Hematopoietic multipotent progenitor cell treated with erythropoietin and hydrocortisone succinate and interleukin-3 and kit ligand, for 17 days (in vitro differentiated cells): ENCODE measurements around the gene MMS22L.

ENCODE experiments used
- DNase-seq: peaks from one replicate; pipeline ENCODE4 v3.0.0-alpha.2; 2015; ENCODE audit warnings: low spot score

The MMS22L gene

GRCh38 chr6:97282726-97283617 is at the start of gene MMS22L:
Gene MMS22L (minus strand): TSS chr6:97283216. CDS start chr6:97282477, 739 bp downstream.
- peak; percentile 92 for DNase-seq

- DNase-seq, result no peak
These were observed 39.8 kb upstream of the MMS22L start for GRCh38 chr6:97322811-97323210.

- no peak for DNase-seq
These were observed 39.2 kb upstream of the MMS22L start for GRCh38 chr6:97322226-97322625.

DNA sequence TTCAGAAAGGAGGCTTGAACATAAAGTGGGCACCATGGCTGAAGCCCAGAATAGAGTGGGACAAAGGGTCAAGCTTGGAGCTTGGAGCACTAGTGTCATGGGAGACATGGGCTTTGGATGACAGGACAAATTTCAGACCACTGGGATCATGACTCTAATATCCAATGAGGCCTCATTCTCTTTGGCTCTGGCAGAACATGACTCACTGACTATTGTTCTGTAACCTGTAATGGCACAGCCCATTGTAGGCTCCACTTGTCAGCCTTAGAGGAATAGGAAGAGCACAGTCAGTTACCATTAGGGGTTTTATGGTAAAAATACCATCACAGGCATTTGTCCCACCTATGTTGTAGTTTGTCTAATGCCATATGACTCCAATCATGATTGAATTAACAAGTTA is 34.0 kb upstream of the MMS22L start:
- no peak for DNase-seq

- no peak for DNase-seq
These were observed 29.2 kb upstream of the MMS22L start for GRCh38 chr6:97312241-97312640.

DNA sequence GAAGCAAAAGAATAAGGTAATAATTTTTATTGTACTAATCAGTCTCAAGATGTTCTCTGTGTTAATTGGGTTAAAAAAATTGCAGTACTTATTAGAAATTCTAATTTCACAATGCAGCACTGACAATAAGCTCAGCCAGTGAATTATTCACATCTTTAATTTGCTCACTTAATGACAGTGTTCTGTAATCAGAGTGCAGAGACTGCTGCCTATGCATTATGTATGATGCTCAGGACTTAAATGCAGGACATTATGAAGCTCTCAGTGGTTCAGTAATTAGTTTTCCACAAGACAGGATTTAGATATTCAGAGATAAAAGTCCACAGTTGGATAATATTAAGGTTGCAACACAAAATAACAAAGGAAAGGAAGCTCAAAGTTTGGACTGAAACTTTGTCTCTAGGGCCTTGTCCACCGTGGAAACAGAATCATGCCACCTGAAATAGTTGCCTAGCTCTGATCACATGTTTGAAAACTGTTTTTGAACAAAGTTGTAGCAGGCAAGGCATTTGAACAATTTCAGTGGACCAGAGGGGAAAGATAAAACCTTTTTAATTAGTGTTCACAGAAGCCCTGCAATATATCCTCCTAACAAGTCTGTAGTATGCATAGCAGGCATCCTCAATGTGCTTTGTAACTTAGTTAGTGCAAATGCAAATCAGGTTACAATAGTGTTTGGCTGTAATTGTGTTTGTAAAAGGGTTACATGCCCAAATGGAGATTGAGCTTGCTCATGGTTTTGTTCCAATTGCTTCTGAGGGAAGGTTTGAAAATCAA is 23.7 kb upstream of the MMS22L start:
- DNase-seq, result no peak

DNA sequence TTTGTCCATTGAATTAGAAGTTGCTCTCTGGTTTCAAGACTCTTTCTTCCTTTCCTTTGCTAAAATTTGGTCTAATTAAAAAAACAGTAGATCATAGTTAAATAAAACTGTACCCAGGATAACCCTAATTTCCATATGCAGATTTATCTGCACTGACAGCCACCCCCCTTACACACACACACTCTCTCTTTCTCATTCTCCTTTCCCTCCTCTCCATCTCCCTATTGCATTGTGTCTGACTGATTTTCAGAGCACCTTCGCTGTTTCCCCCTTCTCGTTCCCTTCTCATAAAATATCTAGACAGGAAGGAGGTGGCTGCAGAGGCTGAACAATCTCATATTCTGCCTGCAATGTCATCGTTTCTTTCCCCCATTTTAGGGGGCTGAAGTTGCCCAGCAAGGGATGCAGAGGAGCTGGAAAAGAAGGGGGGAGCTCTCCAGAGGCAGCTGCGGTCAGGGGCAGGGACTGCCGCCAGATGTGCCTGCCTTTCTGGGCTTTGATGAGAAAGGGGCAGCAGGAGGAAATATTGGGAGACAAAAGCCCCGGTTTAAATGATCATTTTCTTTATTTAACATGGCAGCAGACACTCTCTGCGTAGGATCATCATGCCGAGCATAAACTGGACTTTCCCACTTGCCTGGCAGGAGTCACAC is 22.5 kb upstream of the MMS22L start:
- DNase-seq, result no peak

- DNase-seq, result no peak
These were observed 21.7 kb upstream of the MMS22L start for GRCh38 chr6:97304701-97305100.

DNA sequence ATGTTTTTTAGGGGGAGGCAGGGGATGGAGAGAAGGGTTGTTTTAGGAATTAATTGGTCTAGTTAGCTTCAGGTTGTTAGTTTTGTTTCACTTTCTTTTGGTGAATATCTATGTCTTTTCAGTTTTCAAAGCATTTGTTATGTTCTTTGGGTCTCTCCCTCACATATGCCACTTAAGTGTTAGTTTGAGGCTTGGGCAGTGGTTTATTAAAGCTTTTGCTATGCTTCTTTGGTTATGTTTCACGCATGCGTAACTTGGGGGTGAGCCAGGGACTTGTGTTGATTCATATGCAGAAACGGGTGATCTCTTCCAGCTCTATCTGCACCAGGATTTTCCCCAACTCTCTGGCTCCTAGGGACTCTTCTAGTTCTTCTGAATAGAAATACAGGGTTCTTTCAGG is 11.4 kb upstream of the MMS22L start:
- no peak for DNase-seq

DNA sequence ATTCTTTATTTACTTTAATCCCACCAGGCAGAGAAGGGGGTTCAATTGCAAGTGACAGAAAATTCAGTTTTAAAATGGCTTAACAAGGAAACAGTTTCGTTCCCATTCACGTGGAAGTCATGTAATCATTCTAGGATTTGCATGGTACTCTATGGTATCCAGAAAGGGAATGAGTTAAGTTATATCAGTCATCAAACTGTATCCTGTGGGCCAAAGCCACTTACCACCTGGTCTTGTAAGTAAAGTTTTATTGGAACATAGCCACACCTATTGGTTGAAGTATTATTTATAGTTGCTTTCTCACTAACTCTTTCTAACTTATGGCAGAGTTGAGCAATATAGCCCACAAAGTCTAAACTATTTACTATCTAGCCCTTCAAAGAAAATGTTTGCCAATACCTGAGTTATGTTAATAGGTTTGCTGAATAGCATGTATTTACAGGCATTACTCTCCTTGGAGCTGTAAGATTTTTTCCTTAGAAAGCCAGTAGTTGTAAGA is 10.2 kb upstream of the MMS22L start:
- no peak for DNase-seq

- no peak for DNase-seq
These were observed 9.7 kb upstream of the MMS22L start for GRCh38 chr6:97292671-97293070.

GRCh38 chr6:97291896-97292295 is 8.9 kb upstream of the MMS22L start:
- DNase-seq, result no peak

DNA sequence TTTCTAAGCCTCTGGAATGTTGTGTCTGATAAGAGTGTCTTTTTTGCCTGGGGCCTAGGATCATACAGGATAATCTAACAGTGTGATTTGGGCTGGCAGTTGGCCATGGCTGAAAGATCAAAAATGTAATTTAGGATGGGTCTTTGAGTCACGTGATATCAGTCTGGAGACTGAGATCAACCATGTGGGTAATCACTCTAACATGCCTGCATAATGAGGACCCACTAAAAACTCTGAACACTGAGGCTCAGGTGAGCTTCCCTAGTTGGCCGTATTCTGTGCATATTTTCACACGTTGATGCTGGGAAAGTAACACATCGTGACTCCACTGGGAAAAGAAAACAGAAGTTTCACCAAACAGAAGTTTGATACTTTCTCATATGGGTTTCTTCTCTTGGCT is 6.3 kb upstream of the MMS22L start:
- DNase-seq, result no peak

- no peak for DNase-seq
These were observed 5.2 kb upstream of the MMS22L start for GRCh38 chr6:97288188-97288587.

- peak; percentile 25 for DNase-seq
These were observed 734 bp downstream of the MMS22L start for GRCh38 chr6:97282238-97282725.

DNA sequence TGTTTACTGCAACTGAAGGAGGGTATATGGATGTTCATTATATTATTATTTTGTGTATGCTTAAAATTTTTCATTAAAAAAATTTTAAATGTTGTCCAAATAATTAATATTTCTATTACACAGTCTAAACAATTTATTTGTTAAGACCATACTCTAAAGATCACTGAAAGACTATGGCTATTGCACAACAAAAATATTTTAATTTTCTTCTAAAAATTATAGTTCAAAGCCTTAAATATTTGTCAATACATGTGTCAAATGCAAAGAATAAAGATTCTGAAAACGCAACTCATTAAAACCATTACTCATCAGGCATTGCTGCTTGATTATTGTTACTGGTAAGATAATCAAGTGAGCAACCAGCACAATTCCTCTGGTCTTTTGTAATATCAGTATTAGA is 2.2 kb downstream of the MMS22L start:
- no peak for DNase-seq

- no peak for DNase-seq
These were observed 7.2 kb downstream of the MMS22L start for GRCh38 chr6:97275804-97276203.

DNA sequence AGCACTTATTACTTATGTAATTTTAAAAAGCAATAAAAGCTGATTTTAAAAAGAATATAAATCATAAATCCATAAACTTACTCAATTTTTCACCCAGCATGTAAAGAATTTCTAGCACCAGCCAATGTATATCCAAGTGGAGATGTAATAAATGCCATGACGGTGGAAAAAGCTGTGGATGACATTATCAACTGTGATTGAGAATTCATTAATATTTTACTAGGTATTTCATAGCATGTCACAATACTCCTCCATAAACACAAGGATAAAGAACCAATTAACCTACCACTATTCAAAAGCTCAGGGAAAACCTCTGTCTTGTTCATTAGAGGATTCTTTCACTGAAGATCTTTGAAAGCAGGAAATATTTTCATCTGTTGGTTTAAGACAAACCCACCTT is 13.2 kb downstream of the MMS22L start:
- no peak for DNase-seq

- no peak for DNase-seq
These were observed 20.3 kb downstream of the MMS22L start for GRCh38 chr6:97262676-97263075.

DNA sequence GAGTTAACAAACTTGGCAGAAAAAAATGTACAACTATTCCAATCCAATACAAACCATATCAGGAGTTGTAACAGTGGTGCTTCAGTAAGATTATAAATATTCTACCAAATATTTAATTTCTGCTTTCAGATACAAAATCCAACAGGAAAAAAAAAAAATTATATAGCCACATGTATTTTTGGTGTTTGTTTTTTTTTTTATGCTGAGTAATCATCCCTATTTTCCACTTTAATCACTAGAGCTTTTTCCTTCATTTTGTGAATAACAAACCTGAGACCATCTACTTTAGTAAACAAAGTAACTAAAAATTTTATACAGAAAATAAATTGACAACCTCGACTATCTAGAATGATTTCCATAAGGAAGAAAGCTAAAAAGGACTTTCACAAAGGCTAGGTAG is 36.2 kb downstream of the MMS22L start:
- no peak for DNase-seq

DNA sequence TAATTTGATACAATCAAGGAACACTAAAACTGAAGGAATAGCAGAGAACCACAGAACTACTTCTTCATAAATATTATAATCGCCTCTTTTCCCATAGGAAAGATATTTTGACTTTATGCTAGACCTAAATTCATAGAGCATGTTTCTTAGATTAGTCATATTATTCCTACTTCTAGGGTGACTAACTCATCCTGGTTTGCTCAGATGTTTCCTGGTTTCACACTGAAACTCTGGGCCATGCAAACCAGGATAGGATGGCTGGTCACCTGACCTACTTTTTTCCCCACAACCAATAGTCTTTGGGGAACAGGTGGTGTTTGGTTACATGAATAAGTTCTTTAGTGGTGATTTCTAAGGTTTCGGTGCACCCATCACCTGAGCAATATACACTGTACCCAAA is 42.8 kb downstream of the MMS22L start:
- no peak for DNase-seq

DNA sequence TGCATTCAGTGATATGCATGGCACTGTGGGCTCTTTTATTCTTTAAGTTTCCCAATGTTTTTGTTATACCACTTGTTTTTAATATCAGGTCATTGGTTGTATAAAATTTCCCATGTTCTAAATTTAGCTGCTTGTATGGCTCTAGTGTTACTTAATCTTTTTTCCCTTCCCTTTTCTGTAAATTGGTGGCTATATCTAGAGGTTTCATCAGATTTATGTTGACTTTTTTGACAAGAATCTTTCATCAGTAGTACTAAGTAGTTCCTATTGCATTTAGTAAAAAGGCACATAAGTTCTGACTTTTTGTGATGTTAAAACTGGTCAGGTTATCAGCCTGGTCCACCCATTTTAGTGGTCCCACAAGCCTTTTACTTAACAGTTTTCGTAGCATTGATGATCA is 51.1 kb downstream of the MMS22L start:
- DNase-seq, result no peak
